HCT116 (cell line): ENCODE results near the gene TTYH1. TPM values are rescaled to one million over a fixed set of nuclear protein-coding genes. Genes with fewer than 3 reads are reported as not detected.

Experiments
- ATAC-seq: fragments of 200-7000 bp; cut with Tn5 transposase; 2 replicates; pipeline ENCODE4 v1.9.1; 2020; ENCODE audit warnings: mild to moderate bottlenecking, moderate library complexity
- BruUV-seq: library from RNA; stranded (reverse); fragments of 400-500 nt; replicated peaks from 2 replicates; lab custom pipeline; 2021; lab: Mats Ljungman, UMichigan
- CTCF ChIA-PET: fragments of 300-600 bp; sonication (Branson Sonifier 250); formaldehyde crosslinking; loops from one replicate; lab custom pipeline; 2021; ENCODE audit warnings: antibody characterized with exemption; lab: Charles Lee
- POLR2A ChIA-PET: fragments of 300-600, 350-600 bp; sonication (Branson Sonifier 250); formaldehyde crosslinking; loops from one replicate; lab custom pipeline; 2021; ENCODE audit warnings: antibody characterized with exemption; lab: Charles Lee
- RAD21 ChIA-PET, 2 experiments: fragments of 300-600 bp; sonication (Branson Sonifier 250); formaldehyde crosslinking; loops; one replicate each; lab custom pipeline; 2023; ENCODE audit warnings: low total read pairs in 2 of 2; ENCODE audit not compliant: uncharacterized antibody in 2 of 2, unreplicated experiment in 2 of 2, low non-redundant PET in 1 of 2; lab: Charles Lee
- DNase-seq: peaks from one replicate; pipeline ENCODE4 v3.0.0-alpha.2; 2010; ENCODE audit warnings: low read depth, low spot score
- H2AFZ ChIP-seq: fragments of 200-600 bp; shearing (Covaris generic), sonication (generic); 2 replicates; pipeline ENCODE4 v1.6.1; 2017; ENCODE audit warnings: low read depth, mixed run types, mixed read lengths, antibody characterized with exemption, low read length; ENCODE audit not compliant: poor library complexity, severe bottlenecking
- H3K27ac ChIP-seq: 2 replicates; pipeline ENCODE4 v1.5.1; 2012; ENCODE audit warnings: low read depth, low read length
- H3K27me3 ChIP-seq: fragments of 200-600 bp; sonication (generic); 2 replicates; pipeline ENCODE4 v1.6.1; 2016; ENCODE audit warnings: mixed run types, low read length, mixed read lengths; ENCODE audit not compliant: insufficient read depth
- H3K36me3 ChIP-seq, 2 experiments: fragments of 200-500 bp in 1 of 2; fragments of 200-600 bp in 1 of 2; sonication (Bioruptor generic) in 1 of 2; sonication (generic) in 1 of 2; 2 replicates each; pipeline versions ENCODE4 v1.5.1 to v1.6.1; 2014 to 2016; ENCODE audit warnings: low read length in 2 of 2, inconsistent platforms in 1 of 2, mixed read lengths in 1 of 2, mixed run types in 1 of 2; ENCODE audit not compliant: insufficient read depth in 2 of 2, control insufficient read depth in 1 of 2
- H3K4me1 ChIP-seq, 2 experiments: fragments of 200-600 bp in 1 of 2; sonication (generic) in 1 of 2; 2 replicates each; pipeline versions ENCODE4 v1.5.1 to v1.6.1; 2012 to 2017; ENCODE audit warnings: low read length in 2 of 2, inconsistent platforms in 1 of 2, mild to moderate bottlenecking in 1 of 2, mixed read lengths in 1 of 2, mixed run types in 1 of 2, moderate library complexity in 1 of 2; ENCODE audit not compliant: insufficient read depth in 2 of 2, control insufficient read depth in 1 of 2
- H3K4me2 ChIP-seq: fragments of 200-600 bp; sonication (generic); 2 replicates; pipeline ENCODE4 v1.6.1; 2017; ENCODE audit warnings: mixed run types, low read length, mixed read lengths
- H3K4me3 ChIP-seq, 2 experiments: fragments of 200-600 bp in 1 of 2; sonication (generic) in 1 of 2; replicated peaks in 1 of 2; 2 replicates each; pipeline ENCODE4 v1.5.1; 2011 to 2016; ENCODE audit warnings: low read length in 2 of 2, control low read depth in 1 of 2, low read depth in 1 of 2, mild to moderate bottlenecking in 1 of 2, mixed read lengths in 1 of 2, mixed run types in 1 of 2
- H3K79me2 ChIP-seq: fragments of 200-600 bp; sonication (generic); 2 replicates; pipeline ENCODE4 v1.6.1; 2017; ENCODE audit warnings: mild to moderate bottlenecking, mixed run types, low read length, moderate library complexity, mixed read lengths; ENCODE audit not compliant: insufficient read depth
- H3K9ac ChIP-seq: fragments of 200-600 bp; sonication (generic); 2 replicates; pipeline ENCODE4 v1.6.1; 2016; ENCODE audit warnings: low read length, mixed read lengths
- H3K9me2 ChIP-seq: fragments of 200-600 bp; sonication (generic), shearing (Covaris generic); 2 replicates; pipeline ENCODE4 v1.6.1; 2017; ENCODE audit warnings: mixed run types, mild to moderate bottlenecking, moderate library complexity; ENCODE audit not compliant: insufficient read depth
- H3K9me3 ChIP-seq, 2 experiments: fragments of 200-500 bp in 1 of 2; fragments of 200-600 bp in 1 of 2; sonication (Bioruptor generic) in 1 of 2; sonication (generic) in 1 of 2; 2 replicates each; pipeline ENCODE4 v1.6.1; 2014 to 2017; ENCODE audit warnings: low read length in 2 of 2, mixed read lengths in 2 of 2, inconsistent platforms in 1 of 2, low read depth in 1 of 2, mild to moderate bottlenecking in 1 of 2, mixed run types in 1 of 2, moderate library complexity in 1 of 2; ENCODE audit not compliant: control insufficient read depth in 1 of 2, insufficient read depth in 1 of 2
- H4K20me1 ChIP-seq: fragments of 200-600 bp; sonication (generic), shearing (Covaris generic); 2 replicates; pipeline ENCODE4 v1.6.1; 2017; ENCODE audit warnings: mixed run types, mild to moderate bottlenecking, moderate library complexity; ENCODE audit not compliant: insufficient read depth
- CBX3 ChIP-seq: IDR thresholded peaks from 2 replicates; pipeline ENCODE4 v1.6.1; 2012; ENCODE audit warnings: low read depth
- CEBPB ChIP-seq: IDR thresholded peaks from 2 replicates; pipeline ENCODE4 v1.6.1; 2012; ENCODE audit warnings: low read depth
- EGR1 ChIP-seq: IDR thresholded peaks from 2 replicates; pipeline ENCODE4 v1.6.1; 2012; ENCODE audit warnings: low read depth
- EZH2phosphoT487 ChIP-seq: fragments of 200-600 bp; IDR thresholded peaks from 2 replicates; pipeline ENCODE4 v1.6.1; 2018; ENCODE audit warnings: antibody characterized with exemption, borderline replicate concordance
- JUND ChIP-seq: IDR thresholded peaks from 2 replicates; pipeline ENCODE4 v1.6.1; 2012
- POLR2A ChIP-seq: IDR thresholded peaks from 2 replicates; pipeline ENCODE4 v1.7.0; 2011; ENCODE audit warnings: borderline replicate concordance; ENCODE audit not compliant: insufficient read depth, insufficient read length; ENCODE audit errors: extremely low read depth
- POLR2AphosphoS5 ChIP-seq: IDR thresholded peaks from 2 replicates; pipeline ENCODE4 v1.6.1; 2011; ENCODE audit warnings: mild to moderate bottlenecking, low read depth, low read length, moderate library complexity
- RAD21 ChIP-seq: IDR thresholded peaks from 2 replicates; pipeline ENCODE4 v1.6.1; 2012; ENCODE audit warnings: low read depth, mild to moderate bottlenecking
- SIN3A ChIP-seq: IDR thresholded peaks from 2 replicates; pipeline ENCODE4 v1.6.1; 2012; ENCODE audit warnings: low read depth
- SP1 ChIP-seq: IDR thresholded peaks from 2 replicates; pipeline ENCODE4 v1.6.1; 2012; ENCODE audit warnings: low read depth
- SRF ChIP-seq: IDR thresholded peaks from 2 replicates; pipeline ENCODE4 v1.6.1; 2012; ENCODE audit warnings: low read depth
- TCF7L2 ChIP-seq: IDR thresholded peaks from 2 replicates; pipeline ENCODE4 v1.7.0; 2011; ENCODE audit warnings: borderline replicate concordance, inconsistent platforms; ENCODE audit not compliant: insufficient read depth, insufficient read length; ENCODE audit errors: extremely low read depth
- YY1 ChIP-seq: IDR thresholded peaks from 2 replicates; pipeline ENCODE4 v1.6.1; 2011; ENCODE audit warnings: low read length, low read depth, moderate library complexity, mild to moderate bottlenecking; ENCODE audit not compliant: insufficient replicate concordance; ENCODE audit errors: extremely low read depth
- ZFX ChIP-seq: fragments of 450-650 bp; IDR thresholded peaks from 2 replicates; pipeline ENCODE4 v1.6.1; 2017
- ZNF274 ChIP-seq: fragments of 200-500 bp; sonication (Bioruptor generic); IDR thresholded peaks from 2 replicates; pipeline ENCODE4 v1.6.1; 2014; ENCODE audit warnings: mild to moderate bottlenecking, low read depth, low read length, inconsistent platforms
- intact Hi-C: fragments of 100-400 bp; cut with micrococcal nuclease; formaldehyde crosslinking; loops from 2 replicates; pipeline ENCODE4 v1.10.0; 2022
- total RNA-seq: library from RNA; stranded (reverse); gene quantifications from one replicate; pipeline ENCODE4 v1.2.1, GENCODE V29; 2021; ENCODE audit not compliant: unreplicated experiment
- TF ChIP-seq, protein P1 (sequence below): IDR thresholded peaks from 2 replicates; pipeline ENCODE4 v1.6.1; 2012
- TF ChIP-seq, protein P2 (sequence below): IDR thresholded peaks from 2 replicates; pipeline ENCODE4 v1.6.1; 2012
- TF ChIP-seq, protein P3 (sequence below), 3 experiments: fragments of 200-600 bp in 1 of 3; sonication (generic) in 1 of 3; IDR thresholded peaks in 2 of 3; conservative IDR thresholded peaks in 1 of 3; 2 replicates each; pipeline ENCODE4 v1.5.1; 2012 to 2017; ENCODE audit warnings: low read depth in 2 of 3, low read length in 2 of 3, antibody characterized with exemption in 1 of 3, borderline replicate concordance in 1 of 3, control low read depth in 1 of 3, mild to moderate bottlenecking in 1 of 3, mixed read lengths in 1 of 3, mixed run types in 1 of 3, moderate library complexity in 1 of 3; ENCODE audit not compliant: insufficient read depth in 1 of 3
- TF ChIP-seq, protein P4 (sequence below): IDR thresholded peaks from 2 replicates; pipeline ENCODE4 v1.6.1; 2011; ENCODE audit warnings: mild to moderate bottlenecking, low read length, moderate library complexity; ENCODE audit not compliant: insufficient replicate concordance; ENCODE audit errors: extremely low read depth

The TTYH1 gene
- total RNA-seq, 1 experiment from 2014 or later = 0.37 TPM

DNA sequence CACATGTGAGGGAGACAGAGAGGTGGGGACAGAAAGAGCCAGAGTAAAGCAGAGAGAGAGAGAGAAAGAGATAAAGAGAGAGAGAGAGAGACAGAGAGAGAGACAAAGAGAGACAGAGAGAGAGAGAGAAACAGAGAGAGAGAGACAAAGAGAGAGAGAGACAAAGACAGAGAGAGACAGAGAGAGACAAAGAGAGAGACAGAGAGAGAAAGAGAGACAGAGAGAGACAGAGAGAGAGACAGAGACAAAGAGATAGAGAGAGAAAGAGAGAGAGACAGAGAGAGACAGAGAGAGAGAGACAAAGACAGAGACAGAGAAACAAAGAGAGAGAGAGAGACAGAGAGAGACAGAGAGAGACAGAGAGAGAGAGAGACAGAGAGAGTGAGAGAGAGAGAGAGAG lies 4.2 kb upstream of the TTYH1 start:
- ATAC-seq = no peak
- Histone ChIP-seq H3K9me2 (no peaks in the 10 kb centered on the region), H3K27ac (no peak overlapping the region), H3K4me3 (no peak overlapping the region)
- TF ChIP-seq SIN3A (no peak), JUND (no peak), CEBPB (no peak), EGR1 (no peak), YY1 (no peak), CBX3 (no peak), POLR2AphosphoS5 (no peak), RAD21 (no peak), SP1 (no peak), ZFX (no peak), POLR2A (no peak), EZH2phosphoT487 (no peak), TCF7L2 (no peak), ZNF274 (no peak), SRF (no peak)
- TF ChIP-seq, protein P1, sequence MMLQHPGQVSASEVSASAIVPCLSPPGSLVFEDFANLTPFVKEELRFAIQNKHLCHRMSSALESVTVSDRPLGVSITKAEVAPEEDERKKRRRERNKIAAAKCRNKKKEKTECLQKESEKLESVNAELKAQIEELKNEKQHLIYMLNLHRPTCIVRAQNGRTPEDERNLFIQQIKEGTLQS = no peak
- TF ChIP-seq, protein P2, sequence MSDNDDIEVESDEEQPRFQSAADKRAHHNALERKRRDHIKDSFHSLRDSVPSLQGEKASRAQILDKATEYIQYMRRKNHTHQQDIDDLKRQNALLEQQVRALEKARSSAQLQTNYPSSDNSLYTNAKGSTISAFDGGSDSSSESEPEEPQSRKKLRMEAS = no peak
- TF ChIP-seq, protein P3, sequence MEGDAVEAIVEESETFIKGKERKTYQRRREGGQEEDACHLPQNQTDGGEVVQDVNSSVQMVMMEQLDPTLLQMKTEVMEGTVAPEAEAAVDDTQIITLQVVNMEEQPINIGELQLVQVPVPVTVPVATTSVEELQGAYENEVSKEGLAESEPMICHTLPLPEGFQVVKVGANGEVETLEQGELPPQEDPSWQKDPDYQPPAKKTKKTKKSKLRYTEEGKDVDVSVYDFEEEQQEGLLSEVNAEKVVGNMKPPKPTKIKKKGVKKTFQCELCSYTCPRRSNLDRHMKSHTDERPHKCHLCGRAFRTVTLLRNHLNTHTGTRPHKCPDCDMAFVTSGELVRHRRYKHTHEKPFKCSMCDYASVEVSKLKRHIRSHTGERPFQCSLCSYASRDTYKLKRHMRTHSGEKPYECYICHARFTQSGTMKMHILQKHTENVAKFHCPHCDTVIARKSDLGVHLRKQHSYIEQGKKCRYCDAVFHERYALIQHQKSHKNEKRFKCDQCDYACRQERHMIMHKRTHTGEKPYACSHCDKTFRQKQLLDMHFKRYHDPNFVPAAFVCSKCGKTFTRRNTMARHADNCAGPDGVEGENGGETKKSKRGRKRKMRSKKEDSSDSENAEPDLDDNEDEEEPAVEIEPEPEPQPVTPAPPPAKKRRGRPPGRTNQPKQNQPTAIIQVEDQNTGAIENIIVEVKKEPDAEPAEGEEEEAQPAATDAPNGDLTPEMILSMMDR (IDR thresholded peaks at IDR 0.05 in 2 of 3, conservative IDR thresholded peaks at IDR 0.05 in 1 of 3; ENCODE audit: borderline replicate concordance in 1 of 3, insufficient read depth in 1 of 3, low read depth in 2 of 3, low read length in 2 of 3) = no peak
- TF ChIP-seq, protein P4, sequence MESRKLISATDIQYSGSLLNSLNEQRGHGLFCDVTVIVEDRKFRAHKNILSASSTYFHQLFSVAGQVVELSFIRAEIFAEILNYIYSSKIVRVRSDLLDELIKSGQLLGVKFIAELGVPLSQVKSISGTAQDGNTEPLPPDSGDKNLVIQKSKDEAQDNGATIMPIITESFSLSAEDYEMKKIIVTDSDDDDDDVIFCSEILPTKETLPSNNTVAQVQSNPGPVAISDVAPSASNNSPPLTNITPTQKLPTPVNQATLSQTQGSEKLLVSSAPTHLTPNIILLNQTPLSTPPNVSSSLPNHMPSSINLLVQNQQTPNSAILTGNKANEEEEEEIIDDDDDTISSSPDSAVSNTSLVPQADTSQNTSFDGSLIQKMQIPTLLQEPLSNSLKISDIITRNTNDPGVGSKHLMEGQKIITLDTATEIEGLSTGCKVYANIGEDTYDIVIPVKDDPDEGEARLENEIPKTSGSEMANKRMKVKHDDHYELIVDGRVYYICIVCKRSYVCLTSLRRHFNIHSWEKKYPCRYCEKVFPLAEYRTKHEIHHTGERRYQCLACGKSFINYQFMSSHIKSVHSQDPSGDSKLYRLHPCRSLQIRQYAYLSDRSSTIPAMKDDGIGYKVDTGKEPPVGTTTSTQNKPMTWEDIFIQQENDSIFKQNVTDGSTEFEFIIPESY = no peak
- TF ChIP-seq, all 23 proteins: peak for 0
- H3K36me3 ChIP-seq = no peaks in the 10 kb centered on the region
- H3K4me1 ChIP-seq = no peaks in the 10 kb centered on the region
- no TSS peak for BruUV-seq
- peaks cover 10% of the 10 kb centered on the region; the same call in 1 of the 2 replicates for H3K27me3 ChIP-seq
- H4K20me1 ChIP-seq = no peaks in the 10 kb centered on the region
- no peak for DNase-seq
- H3K9me3 ChIP-seq = no peaks in the 10 kb centered on the region
- H3K4me2 ChIP-seq = no peak overlapping the region
- RAD21 ChIA-PET = no interaction called here
- POLR2A ChIA-PET = no interaction called here
- H2AFZ ChIP-seq = no peak overlapping the region
- no peaks in the 10 kb centered on the region for H3K79me2 ChIP-seq
- CTCF ChIA-PET = interaction anchor here (1.0 to 1.6 kb wide), 2 partner anchors 20 to 28 kb away, joined by 4 read pairs; no protein-coding TSS in a partner anchor
- intact Hi-C loops = no loop called here
- no peak overlapping the region for H3K9ac ChIP-seq
